ENCODE measurements around the gene ASMTL. TPM values are rescaled to one million over a fixed set of nuclear protein-coding genes. Genes with fewer than 3 reads are reported as not detected.

Gene ASMTL
- total and polyA plus RNA-seq, 2 of the 13 experiments (the other 11 are each of a cell fraction or from before 2014, with no cell fraction given) = 5.6 to 16.3 TPM

DNA sequence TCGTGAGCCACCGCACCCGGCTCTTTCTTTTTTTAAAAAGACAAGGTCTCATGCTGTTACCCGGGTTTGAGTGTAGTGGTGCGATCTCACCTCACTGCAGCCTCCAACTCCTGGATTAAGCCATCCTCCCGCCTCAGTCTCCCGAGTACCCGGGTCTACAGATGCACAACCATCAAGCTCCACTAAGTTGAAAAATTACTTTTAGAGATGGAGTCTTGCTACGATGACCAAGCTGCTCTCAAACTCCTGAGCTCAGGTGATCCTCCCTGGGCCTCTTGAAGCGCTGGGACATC is 62.8 kb downstream of the ASMTL start:
- H3K4me2 ChIP-seq (ENCODE audit: low read depth, low read length) = peak overlapping the region; percentile 100; the same call in 1 of the 2 replicates
- peaks cover 47% of the 10 kb centered on the region for H3K79me2 ChIP-seq (ENCODE audit: insufficient read depth, low read length)
- TF ChIP-seq, protein P1, sequence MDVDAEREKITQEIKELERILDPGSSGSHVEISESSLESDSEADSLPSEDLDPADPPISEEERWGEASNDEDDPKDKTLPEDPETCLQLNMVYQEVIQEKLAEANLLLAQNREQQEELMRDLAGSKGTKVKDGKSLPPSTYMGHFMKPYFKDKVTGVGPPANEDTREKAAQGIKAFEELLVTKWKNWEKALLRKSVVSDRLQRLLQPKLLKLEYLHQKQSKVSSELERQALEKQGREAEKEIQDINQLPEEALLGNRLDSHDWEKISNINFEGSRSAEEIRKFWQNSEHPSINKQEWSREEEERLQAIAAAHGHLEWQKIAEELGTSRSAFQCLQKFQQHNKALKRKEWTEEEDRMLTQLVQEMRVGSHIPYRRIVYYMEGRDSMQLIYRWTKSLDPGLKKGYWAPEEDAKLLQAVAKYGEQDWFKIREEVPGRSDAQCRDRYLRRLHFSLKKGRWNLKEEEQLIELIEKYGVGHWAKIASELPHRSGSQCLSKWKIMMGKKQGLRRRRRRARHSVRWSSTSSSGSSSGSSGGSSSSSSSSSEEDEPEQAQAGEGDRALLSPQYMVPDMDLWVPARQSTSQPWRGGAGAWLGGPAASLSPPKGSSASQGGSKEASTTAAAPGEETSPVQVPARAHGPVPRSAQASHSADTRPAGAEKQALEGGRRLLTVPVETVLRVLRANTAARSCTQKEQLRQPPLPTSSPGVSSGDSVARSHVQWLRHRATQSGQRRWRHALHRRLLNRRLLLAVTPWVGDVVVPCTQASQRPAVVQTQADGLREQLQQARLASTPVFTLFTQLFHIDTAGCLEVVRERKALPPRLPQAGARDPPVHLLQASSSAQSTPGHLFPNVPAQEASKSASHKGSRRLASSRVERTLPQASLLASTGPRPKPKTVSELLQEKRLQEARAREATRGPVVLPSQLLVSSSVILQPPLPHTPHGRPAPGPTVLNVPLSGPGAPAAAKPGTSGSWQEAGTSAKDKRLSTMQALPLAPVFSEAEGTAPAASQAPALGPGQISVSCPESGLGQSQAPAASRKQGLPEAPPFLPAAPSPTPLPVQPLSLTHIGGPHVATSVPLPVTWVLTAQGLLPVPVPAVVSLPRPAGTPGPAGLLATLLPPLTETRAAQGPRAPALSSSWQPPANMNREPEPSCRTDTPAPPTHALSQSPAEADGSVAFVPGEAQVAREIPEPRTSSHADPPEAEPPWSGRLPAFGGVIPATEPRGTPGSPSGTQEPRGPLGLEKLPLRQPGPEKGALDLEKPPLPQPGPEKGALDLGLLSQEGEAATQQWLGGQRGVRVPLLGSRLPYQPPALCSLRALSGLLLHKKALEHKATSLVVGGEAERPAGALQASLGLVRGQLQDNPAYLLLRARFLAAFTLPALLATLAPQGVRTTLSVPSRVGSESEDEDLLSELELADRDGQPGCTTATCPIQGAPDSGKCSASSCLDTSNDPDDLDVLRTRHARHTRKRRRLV (CRISPR knock-in tag; IDR thresholded peaks at IDR 0.05) = no peak
- peak; percentile 19; the same call in 1 of the 2 replicates for TF ChIP-seq POLR2G (IDR thresholded peaks at IDR 0.05; ENCODE audit: low read depth, low read length)
- peaks cover 69% of the 10 kb centered on the region for H4K20me1 ChIP-seq (ENCODE audit: insufficient read depth, low read length)
- peaks cover 31 to 63% of the 10 kb centered on the region in 2 experiments for H3K36me3 ChIP-seq (replicated peaks in 1 of 2; ENCODE audit: control insufficient read depth in 1 of 2, insufficient read depth in 2 of 2, low read length in 2 of 2)
- no peak overlapping the region for H3K9ac ChIP-seq (ENCODE audit: insufficient read depth, low read depth, low read length)
- no peak for ATAC-seq
- ChIA-PET CTCF (ENCODE audit: low intra/inter-chr PET ratio, low total read pairs) (no interaction called here), POLR2A (no interaction called here)
- no peak overlapping the region for H2AFZ ChIP-seq (ENCODE audit: low read length)
- no peak overlapping the region for H3K27ac ChIP-seq (ENCODE audit: extremely low read length, insufficient read depth, low read length)
- peaks cover 50% of the 10 kb centered on the region for H3K4me1 ChIP-seq (ENCODE audit: insufficient read depth, low read length)
- FAIRE-seq = no peak
- no TSS peak for BruUV-seq (replicated peaks)
- H3K9me3 ChIP-seq (ENCODE audit: low read length) = no peaks in the 10 kb centered on the region
- H3K4me3 ChIP-seq (replicated peaks in 1 of 3; ENCODE audit: insufficient read depth in 1 of 3, low read depth in 2 of 3, low read length in 3 of 3) = no peak overlapping the region
- no peaks in the 10 kb centered on the region; a peak in 1 of 5 replicates for H3K27me3 ChIP-seq (ENCODE audit: control insufficient read depth in 1 of 2, insufficient read depth in 2 of 2, low read length in 2 of 2)
- in situ Hi-C loops (cut with HindIII; ENCODE audit: extremely low pct_ligation_motif_present, low pct_unique_long_range_greater_than_20kb) (no loop called here), intact Hi-C loops (cut with micrococcal nuclease; ENCODE audit: unreplicated experiment) (loop anchor here (5.0 kb wide), 1 partner anchor 62 kb away; the partner anchor contains the start of gene ASMTL)
- WGBS (ENCODE audit: low lambda C conversion rate) = 92% methylated on average over 10 of the region's 10 CpGs
- DNase-seq (ENCODE audit: low spot score) = no peak
